Measurements from ENCODE around the gene VCAN.

VCAN gene

GRCh38 chr5:83467371-83468035 lies 4.0 kb upstream of the VCAN start:
- no peak overlapping the region for H3K27ac ChIP-seq
- DNase-seq (ENCODE audit: low spot score): no peak
- H3K4me3 ChIP-seq: no peak overlapping the region
- no peak for TF ChIP-seq CTCF (IDR thresholded peaks at IDR 0.05)

DNA sequence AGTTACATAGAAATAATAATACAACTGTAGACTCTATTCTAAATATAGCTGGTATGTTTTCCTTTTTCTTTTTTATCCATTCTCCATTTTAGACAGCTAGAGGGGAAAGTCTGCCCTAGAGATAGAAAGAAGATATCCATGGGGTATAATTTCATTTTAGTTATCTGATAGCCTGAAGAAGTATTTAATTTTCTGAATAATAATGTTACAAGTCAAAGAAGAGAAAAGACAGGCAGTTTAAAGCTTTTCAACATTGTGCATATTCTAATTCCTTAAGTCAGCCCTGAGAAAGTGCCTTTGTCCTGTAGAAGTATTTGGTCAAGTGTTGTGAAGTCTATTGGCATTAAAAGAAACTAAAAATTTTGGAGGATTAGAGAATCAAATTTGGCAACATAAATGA lies 2.5 kb upstream of the VCAN start:
- TF ChIP-seq CTCF (IDR thresholded peaks at IDR 0.05): no peak
- H3K4me3 ChIP-seq: no peak overlapping the region

DNA sequence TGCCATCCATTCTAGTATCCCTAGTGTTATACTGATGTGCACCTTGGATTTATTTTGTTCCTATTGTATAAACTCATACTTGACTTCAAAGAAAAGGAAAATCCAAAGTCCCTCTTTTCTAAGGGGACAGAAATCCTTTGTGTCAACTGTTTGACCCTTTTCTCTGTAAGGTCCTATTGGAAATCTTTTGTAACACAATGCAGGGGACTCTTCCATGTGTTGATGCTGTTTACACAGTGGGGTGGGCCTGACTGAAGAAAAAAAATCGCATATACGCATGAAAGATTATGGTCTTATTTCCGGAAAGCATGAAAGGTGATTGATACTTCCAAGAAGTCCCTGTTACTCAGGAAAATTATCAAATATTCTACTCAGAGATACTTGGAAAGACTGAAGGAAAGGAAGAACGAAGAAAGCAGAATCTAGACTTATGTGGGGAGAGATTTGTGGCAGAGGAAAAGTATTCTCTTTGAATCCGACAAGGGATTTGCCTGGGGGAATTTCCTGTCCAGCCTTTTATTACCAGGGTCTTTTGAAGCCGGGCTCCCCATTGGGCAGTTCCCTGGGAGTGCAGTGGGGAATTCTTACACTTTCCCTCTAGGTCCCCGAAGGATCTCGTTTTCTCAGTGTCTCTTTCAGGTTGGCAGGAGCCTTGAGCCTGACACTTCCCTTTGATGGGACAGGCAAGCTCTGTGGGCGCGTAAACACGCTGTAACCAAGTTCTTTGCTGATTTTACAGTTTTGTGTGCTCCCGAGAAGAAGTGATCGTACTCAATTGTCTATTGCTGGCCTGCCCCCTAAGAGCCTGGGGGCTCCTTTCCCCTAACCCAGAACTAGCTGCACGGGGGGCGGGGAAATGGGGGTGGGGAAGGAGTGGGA lies 779 bp upstream of the VCAN start:
- no peak for TF ChIP-seq CTCF (IDR thresholded peaks at IDR 0.05)
- Histone ChIP-seq H3K27ac (peak overlapping the region; percentile 80 to 88), H3K4me3 (peak overlapping the region; percentile 80)
- DNase-seq (ENCODE audit: low spot score): no peak

More for the DNA sequence above, 2.5 kb upstream of the VCAN start:
- no peak for DNase-seq (ENCODE audit: low spot score)
- no peak overlapping the region for H3K27ac ChIP-seq

- DNase-seq (ENCODE audit: low spot score): no peak
- TF ChIP-seq CTCF (IDR thresholded peaks at IDR 0.05): no peak
- H3K4me3 ChIP-seq: peak overlapping the region; percentile 80
- H3K27ac ChIP-seq: peak overlapping the region; percentile 80 to 88
These were observed 616 bp downstream of the VCAN start for GRCh38 chr5:83472213-83472507.

- peak overlapping the region; percentile 80 for H3K4me3 ChIP-seq
- DNase-seq (ENCODE audit: low spot score): peak; percentile 89
- H3K27ac ChIP-seq: peak overlapping the region; percentile 80 to 88
- no peak for TF ChIP-seq CTCF (IDR thresholded peaks at IDR 0.05)
These were observed 1.2 kb downstream of the VCAN start for GRCh38 chr5:83472508-83473345.

GRCh38 chr5:83473346-83474160 lies 2.0 kb downstream of the VCAN start:
- peak overlapping the region; percentile 80 for H3K4me3 ChIP-seq
- H3K27ac ChIP-seq: peak overlapping the region; percentile 80 to 92
- peak; percentile 83 for TF ChIP-seq CTCF (IDR thresholded peaks at IDR 0.05)
- DNase-seq (ENCODE audit: low spot score): peak; percentile 99

Measured in coronary artery (tissue), 2 donors.